T-cell (primary cell): ENCODE results near the gene LYZL6. TPM values are rescaled to one million over a fixed set of nuclear protein-coding genes. Genes with fewer than 3 reads are reported as not detected.
"Not testable (repeated sequence)": the region's sequence is repeated elsewhere in the genome, so short reads cannot be mapped to it uniquely, and the experiment has no call there.

Experiments
- ATAC-seq, 4 experiments: fragments of 200-7000 bp in 3 of 4; fragments of 150-1000 bp in 1 of 4; cut with Tn5 transposase; replicated peaks in 1 of 4; 1 replicate in 3 of 4; 2 replicates in 1 of 4; pipeline ENCODE4 v1.10.0; 2021; ENCODE audit warnings: moderate library complexity in 3 of 4, mild to moderate bottlenecking in 2 of 4, moderate number of reproducible peaks in 1 of 4
- CTCF ChIA-PET, 2 donors: fragments of 300-600 bp; sonication (Branson Sonifier 250); formaldehyde crosslinking; loops; one replicate each; lab custom pipeline; 2022; ENCODE audit warnings: antibody characterized with exemption in 2 of 2; lab: Charles Lee
- POLR2A ChIA-PET, 2 donors: fragments of 300-600 bp; sonication (Branson Sonifier 250); formaldehyde crosslinking; loops; one replicate each; lab custom pipeline; 2022; ENCODE audit warnings: antibody characterized with exemption in 2 of 2; lab: Charles Lee
- DNase-seq, 35 experiments: peaks; one replicate each; pipeline versions ENCODE4 v3.0.0 to v3.0.0-alpha.2; 2013 to 2023
- H3K27ac ChIP-seq: one replicate; pipeline ENCODE4 v1.5.1; 2013; ENCODE audit warnings: low read length
- H3K27me3 ChIP-seq, 2 experiments: replicated peaks in 1 of 2; 1 replicate in 1 of 2; 2 replicates in 1 of 2; pipeline versions ENCODE4 v1.6.1 to v1.7.0; 2013; ENCODE audit warnings: low read length in 1 of 2, mixed read lengths in 1 of 2; ENCODE audit not compliant: control insufficient read depth in 2 of 2, insufficient read depth in 2 of 2; ENCODE audit errors: extremely low read depth in 1 of 2
- H3K36me3 ChIP-seq, 2 donors: 1 replicate in 1 of 2; 2 replicates in 1 of 2; pipeline versions ENCODE4 v1.6.1 to v1.7.0; 2013; ENCODE audit warnings: low read length in 1 of 2; ENCODE audit not compliant: control insufficient read depth in 2 of 2, insufficient read depth in 1 of 2; ENCODE audit errors: extremely low read depth in 1 of 2
- H3K4me1 ChIP-seq, 2 experiments: 1 replicate in 1 of 2; 2 replicates in 1 of 2; pipeline versions ENCODE4 v1.6.1 to v1.7.0; 2013; ENCODE audit warnings: low read length in 2 of 2, mixed read lengths in 1 of 2; ENCODE audit not compliant: insufficient read depth in 2 of 2, control insufficient read depth in 1 of 2; ENCODE audit errors: extremely low read depth in 1 of 2
- H3K4me3 ChIP-seq, 2 donors: 1 replicate in 1 of 2; 2 replicates in 1 of 2; pipeline versions ENCODE4 v1.5.1 to v1.7.0; 2013; ENCODE audit warnings: mild to moderate bottlenecking in 2 of 2, low read length in 1 of 2, moderate library complexity in 1 of 2; ENCODE audit not compliant: control insufficient read depth in 1 of 2; ENCODE audit errors: extremely low read depth in 1 of 2
- H3K9me3 ChIP-seq: 2 replicates; pipeline ENCODE4 v1.7.0; 2013
- H3K27ac Mint-ChIP-seq, 2 donors: one replicate each; pipeline ENCODE4 v1.8.0; 2020 to 2021; ENCODE audit warnings: mild to moderate bottlenecking in 2 of 2, mixed read lengths in 2 of 2
- H3K27me3 Mint-ChIP-seq, 2 donors: one replicate each; pipeline ENCODE4 v1.8.0; 2021 to 2022; ENCODE audit warnings: mixed read lengths in 2 of 2
- H3K36me3 Mint-ChIP-seq: one replicate; pipeline ENCODE4 v1.8.0; 2021; ENCODE audit warnings: mixed read lengths
- H3K4me1 Mint-ChIP-seq, 3 donors: one replicate each; pipeline ENCODE4 v1.8.0; 2020 to 2022; ENCODE audit warnings: mixed read lengths in 3 of 3, mild to moderate bottlenecking in 1 of 3
- H3K4me3 Mint-ChIP-seq, 3 donors: one replicate each; pipeline ENCODE4 v1.8.0; 2020 to 2022; ENCODE audit warnings: mild to moderate bottlenecking in 3 of 3, mixed read lengths in 3 of 3, moderate library complexity in 3 of 3
- H3K9me3 Mint-ChIP-seq, 3 donors: one replicate each; pipeline ENCODE4 v1.8.0; 2020 to 2022; ENCODE audit warnings: mixed read lengths in 3 of 3
- WGBS: methylation state at CpG from one replicate; pipeline ENCODE4 v1.1.5; 2013; ENCODE audit warnings: missing lambda C conversion rate; ENCODE audit not compliant: insufficient coverage; 5-methylcytosine and 5-hydroxymethylcytosine counted together
- total RNA-seq, 35 experiments: library from RNA in 6 of 35; stranded (reverse) in 6 of 35; fragments of 120-200 nt in 1 of 35; gene quantifications; one replicate each; pipeline versions ENCODE4 v1.2.1 to v1.2.4 and lab custom pipeline; 2013 to 2026

LYZL6 gene
- total RNA-seq, 5 donors from 2014 or later (not counting 1 experiment from before 2014, with no cell fraction given) = not detected

- peaks cover 29 to 64% (median 63%) of the 10 kb centered on the region in 3 donors for H3K4me1 Mint-ChIP-seq
- H3K9me3 Mint-ChIP-seq = no peaks in the 10 kb centered on the region
- H3K4me3 ChIP-seq = no peak overlapping the region
- peak overlapping the region; percentile 18 to 58 (median 58) for H3K4me3 Mint-ChIP-seq
- no peaks in the 10 kb centered on the region for H3K36me3 ChIP-seq
- peaks cover 0 to 2% of the 10 kb centered on the region in 2 donors for H3K27me3 Mint-ChIP-seq
- peak overlapping the region; percentile 85 to 95 for H3K27ac Mint-ChIP-seq
- peaks cover 8 to 81% of the 10 kb centered on the region in 2 experiments for H3K4me1 ChIP-seq
- POLR2A ChIA-PET = interaction anchor here in 1 of 2 donors (0.6 kb wide), 1 partner anchor 58 kb away, joined by 4 read pairs; no protein-coding TSS in a partner anchor
- H3K27me3 ChIP-seq = no peaks in the 10 kb centered on the region
- DNase-seq = peak in 4 of 35 experiments; percentile 30 to 49 (median 36)
- CTCF ChIA-PET = interaction anchor here (0.7 to 1.0 kb wide), 2 partner anchors 9 to 21 kb away, joined by 3 to 8 read pairs; no protein-coding TSS in a partner anchor
- H3K9me3 ChIP-seq = no peaks in the 10 kb centered on the region
- peak in 3 of 4 experiments; percentile 27 to 47 (median 36) for ATAC-seq
- no peaks in the 10 kb centered on the region for H3K36me3 Mint-ChIP-seq
- H3K27ac ChIP-seq = peak overlapping the region; percentile 70
- 47% methylated on average over 3 of the region's 5 CpGs for WGBS
Observed at GRCh38 chr17:35900280-35900679, 43.2 kb downstream of the LYZL6 start.

GRCh38 chr17:35898283-35899070, 45.0 kb downstream of the LYZL6 start:
- Histone ChIP-seq H3K9me3 (no peaks in the 10 kb centered on the region), H3K27me3 (no peaks in the 10 kb centered on the region), H3K27ac (peak overlapping the region; percentile 70), H3K4me3 (no peak overlapping the region), H3K4me1 (peaks cover 8 to 89% of the 10 kb centered on the region in 2 experiments), H3K36me3 (no peaks in the 10 kb centered on the region)
- H3K9me3 Mint-ChIP-seq = no peaks in the 10 kb centered on the region
- ATAC-seq (peak; percentile 25 to 70 (median 65)), DNase-seq (peak in 9 of 35 experiments; percentile 25 to 42 (median 35))
- peak overlapping the region in 2 of 3 donors; percentile 8 to 24 for H3K4me3 Mint-ChIP-seq
- peak overlapping the region; percentile 85 to 95 for H3K27ac Mint-ChIP-seq
- H3K27me3 Mint-ChIP-seq = peaks cover 0 to 2% of the 10 kb centered on the region in 2 donors
- no peaks in the 10 kb centered on the region for H3K36me3 Mint-ChIP-seq
- ChIA-PET CTCF (no interaction called here), POLR2A (no interaction called here)
- 13% methylated on average over 2 of the region's 6 CpGs for WGBS
- peaks cover 29 to 72% (median 69%) of the 10 kb centered on the region in 3 donors for H3K4me1 Mint-ChIP-seq

- POLR2A ChIA-PET, H3K36me3 Mint-ChIP-seq, H3K27me3 ChIP-seq, H3K9me3 ChIP-seq, ATAC-seq, H3K27me3 Mint-ChIP-seq, DNase-seq, H3K4me3 ChIP-seq, H3K9me3 Mint-ChIP-seq, H3K4me3 Mint-ChIP-seq, H3K36me3 ChIP-seq: not testable (repeated sequence)
- H3K27ac ChIP-seq = peak overlapping the region; percentile 70
- CTCF ChIA-PET = interaction anchor here in 1 of 2 donors (0.7 kb wide), 1 partner anchor 101 kb away, joined by 6 read pairs; no protein-coding TSS in a partner anchor
- no CpG with 5 or more reads among the region's 7 CpGs for WGBS
- peaks cover 8 to 93% of the 10 kb centered on the region in 2 experiments for H3K4me1 ChIP-seq
- peaks cover 36 to 71% (median 68%) of the 10 kb centered on the region in 3 donors for H3K4me1 Mint-ChIP-seq
- peak overlapping the region; percentile 79 to 85 for H3K27ac Mint-ChIP-seq
Observed at GRCh38 chr17:35897772-35898171, 45.7 kb downstream of the LYZL6 start.

- ATAC-seq (peak in 3 of 4 experiments; percentile 21 to 74 (median 27)), DNase-seq (peak in 20 of 35 experiments; percentile 17 to 75 (median 42))
- H3K4me3 ChIP-seq = no peak overlapping the region
- H3K36me3 ChIP-seq = no peaks in the 10 kb centered on the region
- H3K4me1 ChIP-seq = peaks cover 9 to 95% of the 10 kb centered on the region in 2 experiments
- peak overlapping the region in 2 of 3 donors; percentile 40 to 48 for H3K4me3 Mint-ChIP-seq
- H3K9me3 Mint-ChIP-seq = no peaks in the 10 kb centered on the region
- ChIA-PET CTCF (interaction anchor here in 1 of 2 donors (1.0 to 1.3 kb wide), 3 partner anchors 17 to 46 kb away, joined by 3 to 4 read pairs (median 3); no protein-coding TSS in a partner anchor), POLR2A (interaction anchor here in 1 of 2 donors (1.1 to 1.6 kb wide), 2 partner anchors 16 to 19 kb away, joined by 3 to 13 read pairs; partner anchors contain the start of gene CCL5)
- 18% methylated on average over 9 of the region's 14 CpGs for WGBS
- peak overlapping the region; percentile 69 for H3K27ac ChIP-seq
- H3K27me3 ChIP-seq = no peaks in the 10 kb centered on the region
- no peaks in the 10 kb centered on the region for H3K9me3 ChIP-seq
- H3K27me3 Mint-ChIP-seq = peaks cover 0 to 2% of the 10 kb centered on the region in 2 donors
- peak overlapping the region; percentile 92 for H3K27ac Mint-ChIP-seq
- H3K36me3 Mint-ChIP-seq = no peaks in the 10 kb centered on the region
- H3K4me1 Mint-ChIP-seq = peaks cover 46 to 76% (median 74%) of the 10 kb centered on the region in 3 donors
Observed at GRCh38 chr17:35895636-35896587, 47.6 kb downstream of the LYZL6 start.

GRCh38 chr17:35894206-35894605, 49.3 kb downstream of the LYZL6 start:
- DNase-seq (no peak), ATAC-seq (no peak)
- Mint-ChIP-seq H3K4me3 (no peak overlapping the region), H3K27ac (peak overlapping the region; percentile 42 to 44), H3K27me3 (peaks cover 0 to 2% of the 10 kb centered on the region in 2 donors), H3K9me3 (no peaks in the 10 kb centered on the region), H3K36me3 (no peaks in the 10 kb centered on the region), H3K4me1 (peaks cover 50 to 75% (median 73%) of the 10 kb centered on the region in 3 donors)
- no peaks in the 10 kb centered on the region for H3K9me3 ChIP-seq
- 100% methylated on average over 5 of the region's 7 CpGs for WGBS
- POLR2A ChIA-PET = no interaction called here
- CTCF ChIA-PET = no interaction called here
- no peaks in the 10 kb centered on the region for H3K27me3 ChIP-seq
- no peak overlapping the region for H3K27ac ChIP-seq
- H3K4me1 ChIP-seq = peaks cover 4 to 94% of the 10 kb centered on the region in 2 experiments
- H3K4me3 ChIP-seq = no peak overlapping the region
- no peaks in the 10 kb centered on the region for H3K36me3 ChIP-seq
